ENCODE measurements around the gene DEFB127. TPM values are rescaled to one million over a fixed set of nuclear protein-coding genes. Genes with fewer than 3 reads are reported as not detected.
"Not testable (repeated sequence)": the region's sequence is repeated elsewhere in the genome, so short reads cannot be mapped to it uniquely, and the experiment has no call there.

DEFB127 gene, protein sequence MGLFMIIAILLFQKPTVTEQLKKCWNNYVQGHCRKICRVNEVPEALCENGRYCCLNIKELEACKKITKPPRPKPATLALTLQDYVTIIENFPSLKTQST
- not detected for total RNA-seq
- not detected for polyA plus RNA-seq

DNA sequence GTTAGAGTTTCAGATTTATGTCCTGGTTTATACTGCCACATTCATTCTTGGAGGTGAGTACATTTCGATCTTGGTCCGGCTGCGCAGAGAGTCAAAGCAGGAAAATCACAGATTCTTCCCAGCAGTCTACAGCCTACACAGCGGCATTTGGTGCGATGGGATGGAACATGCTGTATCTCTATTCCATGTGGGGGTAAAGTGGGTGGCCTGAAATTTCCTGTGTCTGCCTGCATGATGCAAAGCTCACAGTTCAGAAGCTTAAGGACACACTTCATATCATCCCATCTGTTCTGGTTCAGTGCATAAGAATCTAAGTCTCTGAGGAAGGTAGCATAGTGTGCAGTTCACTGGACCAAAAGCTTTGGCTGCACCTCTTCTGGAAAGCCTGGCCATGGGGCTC is at the start of gene DEFB127:
Gene DEFB127, plus strand, starts transcription at position 301 of the 400 bp plus-strand sequence. Its CDS starts 91 bp downstream, at position 392.
- Histone ChIP-seq H3K27ac (ENCODE audit: low read depth, low read length) (no peak within 1 kb of the TSS), H3K4me1 (ENCODE audit: insufficient read depth, low read length) (no peaks in the 10 kb centered on the region), H3K36me3 (ENCODE audit: insufficient read depth, low read length) (no peaks in the 10 kb centered on the region), H3K4me3 (ENCODE audit: low read length in 2 of 2) (no peak within 1 kb of the TSS), H3K27me3 (ENCODE audit: insufficient read depth, low read length) (no peaks in the 10 kb centered on the region), H3K9me3 (ENCODE audit: control insufficient read depth in 1 of 2, low read length in 2 of 2) (no peaks in the 10 kb centered on the region)
- DNase-seq: no peak
- POLR2A ChIA-PET (ENCODE audit: partially characterized antibody): no interaction called here
- Mint-ChIP-seq H3K36me3 (no peaks in the 10 kb centered on the region), H3K27ac (peak within 1 kb of the TSS in 1 of 7 donors; percentile 2), H3K4me1 (no peaks in the 10 kb centered on the region), H3K27me3 (peaks cover 11 to 24% of the 10 kb centered on the region in 2 donors), H3K9me3 (peaks cover 0 to 5% (median 0%) of the 10 kb centered on the region in 8 donors), H3K4me3 (no peak within 1 kb of the TSS)
- intact Hi-C loops (cut with micrococcal nuclease): no loop called here
- CTCF ChIA-PET (ENCODE audit: partially characterized antibody): no interaction called here

DNA sequence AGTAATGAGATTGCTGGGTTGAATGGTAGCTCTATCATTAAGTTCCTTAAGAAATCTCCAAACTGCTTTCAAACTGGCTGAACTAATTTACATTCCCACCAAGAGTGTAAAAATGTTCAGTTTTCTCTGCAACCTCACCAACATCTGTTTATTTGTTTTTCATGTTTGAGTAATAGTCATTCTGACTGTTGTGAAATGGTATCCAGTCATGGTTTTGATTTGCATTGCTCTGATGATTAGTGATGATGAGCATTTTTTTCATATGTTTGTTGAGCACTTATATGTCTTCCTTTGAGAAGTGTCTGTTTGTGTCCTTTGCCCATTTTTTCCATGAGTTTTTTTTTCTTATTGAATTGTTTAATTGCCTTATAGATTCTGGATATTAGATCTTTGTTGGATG is 44.9 kb upstream of the DEFB127 start:
- Histone ChIP-seq H3K9me3 (ENCODE audit: control insufficient read depth in 1 of 2, low read length in 2 of 2) (no peaks in the 10 kb centered on the region), H3K4me3 (ENCODE audit: low read length in 2 of 2) (no peak overlapping the region), H3K36me3 (ENCODE audit: insufficient read depth, low read length) (no peaks in the 10 kb centered on the region), H3K4me1 (ENCODE audit: insufficient read depth, low read length) (no peaks in the 10 kb centered on the region), H3K27ac (ENCODE audit: low read depth, low read length) (no peak overlapping the region), H3K27me3 (ENCODE audit: insufficient read depth, low read length) (peaks cover 8% of the 10 kb centered on the region)
- no peak for DNase-seq
- H3K9me3 Mint-ChIP-seq: peaks cover 0 to 15% (median 12%) of the 10 kb centered on the region in 8 donors
- ChIA-PET CTCF (ENCODE audit: partially characterized antibody) (no interaction called here), POLR2A (ENCODE audit: partially characterized antibody) (no interaction called here)
- intact Hi-C loops (cut with micrococcal nuclease): no loop called here
- H3K36me3 Mint-ChIP-seq: no peaks in the 10 kb centered on the region
- no peak overlapping the region for H3K27ac Mint-ChIP-seq
- H3K4me1 Mint-ChIP-seq: no peaks in the 10 kb centered on the region
- H3K4me3 Mint-ChIP-seq: no peak overlapping the region
- peaks cover 18 to 24% of the 10 kb centered on the region in 2 donors for H3K27me3 Mint-ChIP-seq

DNA sequence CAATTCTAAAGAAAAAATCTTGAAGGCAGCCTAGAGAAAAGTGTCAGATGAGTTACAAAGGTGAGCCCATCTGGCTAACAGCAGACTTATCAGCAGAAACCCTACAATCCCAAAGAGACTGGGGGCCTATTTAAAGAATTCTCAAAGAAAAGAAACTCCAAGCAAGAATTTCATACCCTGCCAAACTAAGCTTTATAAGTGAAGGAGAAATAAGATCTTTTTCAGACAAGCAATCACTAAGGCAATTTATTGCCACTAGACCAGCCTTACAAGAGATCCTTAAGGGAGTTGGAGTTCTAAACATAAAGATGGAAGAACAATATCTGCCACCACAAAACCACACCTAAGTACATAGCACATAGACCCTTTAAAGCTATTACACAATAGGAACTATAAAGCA is 39.7 kb upstream of the DEFB127 start:
- Mint-ChIP-seq H3K4me1 (no peaks in the 10 kb centered on the region), H3K36me3 (no peaks in the 10 kb centered on the region), H3K4me3 (no peak overlapping the region), H3K27ac (no peak overlapping the region), H3K27me3 (peaks cover 36 to 39% of the 10 kb centered on the region in 2 donors), H3K9me3 (peaks cover 0 to 32% (median 21%) of the 10 kb centered on the region in 8 donors)
- no peak for DNase-seq
- Histone ChIP-seq H3K4me3 (ENCODE audit: low read length in 2 of 2) (no peak overlapping the region), H3K9me3 (ENCODE audit: control insufficient read depth in 1 of 2, low read length in 2 of 2) (no peaks in the 10 kb centered on the region), H3K36me3 (ENCODE audit: insufficient read depth, low read length) (no peaks in the 10 kb centered on the region), H3K4me1 (ENCODE audit: insufficient read depth, low read length) (no peaks in the 10 kb centered on the region), H3K27ac (ENCODE audit: low read depth, low read length) (no peak overlapping the region), H3K27me3 (ENCODE audit: insufficient read depth, low read length) (peaks cover 8% of the 10 kb centered on the region)
- ChIA-PET POLR2A (ENCODE audit: partially characterized antibody) (no interaction called here), CTCF (ENCODE audit: partially characterized antibody) (no interaction called here)
- intact Hi-C loops (cut with micrococcal nuclease): no loop called here

DNA sequence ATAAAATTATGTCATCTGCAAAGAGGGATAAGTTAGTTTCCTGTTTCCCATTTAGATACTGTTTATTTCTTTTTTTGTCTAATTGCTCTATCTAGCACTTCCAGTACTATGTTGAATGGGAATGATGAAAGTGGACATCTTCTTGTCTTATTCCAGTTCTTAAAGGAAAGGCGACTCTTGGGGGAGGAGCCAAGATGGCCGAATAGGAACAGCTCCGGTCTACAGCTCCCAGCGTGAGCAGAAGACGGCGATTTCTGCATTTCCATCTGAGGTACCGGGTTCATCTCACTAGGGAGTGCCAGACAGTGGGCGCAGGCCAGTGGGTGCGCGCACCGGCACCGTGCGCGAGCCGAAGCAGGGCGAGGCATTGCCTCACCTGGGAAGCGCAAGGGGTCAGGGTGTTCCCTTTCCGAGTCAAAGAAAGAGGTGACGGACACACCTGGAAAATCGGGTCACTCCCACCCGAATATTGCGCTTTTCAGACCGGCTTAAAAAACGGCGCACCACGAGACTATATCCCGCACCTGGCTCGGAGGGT is 27.4 kb upstream of the DEFB127 start:
- peaks cover 10 to 22% of the 10 kb centered on the region in 2 donors for H3K27me3 Mint-ChIP-seq
- H3K36me3 Mint-ChIP-seq; H3K27me3 ChIP-seq (ENCODE audit: insufficient read depth, low read length); intact Hi-C loops (cut with micrococcal nuclease); H3K27ac ChIP-seq (ENCODE audit: low read depth, low read length); POLR2A ChIA-PET (ENCODE audit: partially characterized antibody); CTCF ChIA-PET (ENCODE audit: partially characterized antibody); H3K27ac Mint-ChIP-seq; H3K4me3 ChIP-seq (ENCODE audit: low read length in 2 of 2); DNase-seq; H3K36me3 ChIP-seq (ENCODE audit: insufficient read depth, low read length); H3K4me1 ChIP-seq (ENCODE audit: insufficient read depth, low read length); H3K4me3 Mint-ChIP-seq; H3K9me3 ChIP-seq (ENCODE audit: control insufficient read depth in 1 of 2, low read length in 2 of 2); H3K4me1 Mint-ChIP-seq: not testable (repeated sequence)
- peaks cover 0 to 10% (median 0%) of the 10 kb centered on the region in 8 donors for H3K9me3 Mint-ChIP-seq

DNA sequence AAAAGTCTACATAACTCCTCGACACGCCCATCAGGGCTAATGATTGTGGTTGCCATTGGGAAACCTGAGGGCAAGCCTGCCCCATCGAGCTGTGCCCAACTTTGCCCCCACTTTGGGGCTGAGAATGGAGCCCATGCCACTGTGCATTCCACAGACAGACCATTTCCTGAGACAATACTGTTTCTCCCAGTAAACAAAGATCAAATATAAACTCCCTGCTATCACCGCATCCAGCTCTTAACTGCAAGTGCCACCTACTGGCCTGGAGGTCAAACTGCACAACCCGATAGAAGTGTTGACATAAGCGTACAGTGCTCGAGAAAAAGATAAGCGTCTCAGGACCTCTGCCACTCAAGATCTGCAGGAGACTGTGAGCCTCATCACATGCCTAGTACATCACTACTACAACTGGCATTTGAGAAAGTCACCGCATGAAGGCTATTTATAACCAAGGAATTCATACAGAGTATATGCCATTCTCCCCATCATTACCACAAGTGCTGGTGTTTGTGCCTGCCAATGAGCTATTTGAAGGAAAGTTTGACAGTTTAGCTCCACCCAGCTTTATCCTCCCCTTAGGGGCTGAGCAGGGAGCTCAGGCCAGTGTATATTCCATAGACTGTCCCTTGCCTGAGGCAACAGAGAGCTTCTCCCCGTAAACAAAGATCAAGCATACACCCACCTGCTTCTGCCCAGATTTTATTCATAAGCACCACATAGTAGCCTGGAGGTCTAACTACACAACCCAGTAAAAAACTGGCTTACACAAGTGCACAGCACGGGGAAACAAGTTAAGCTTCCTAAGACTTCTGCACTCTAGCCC is 19.4 kb upstream of the DEFB127 start:
- Histone ChIP-seq H3K9me3 (ENCODE audit: control insufficient read depth in 1 of 2, low read length in 2 of 2) (no peaks in the 10 kb centered on the region), H3K4me3 (ENCODE audit: low read length in 2 of 2) (no peak overlapping the region), H3K4me1 (ENCODE audit: insufficient read depth, low read length) (no peaks in the 10 kb centered on the region), H3K36me3 (ENCODE audit: insufficient read depth, low read length) (no peaks in the 10 kb centered on the region), H3K27me3 (ENCODE audit: insufficient read depth, low read length) (no peaks in the 10 kb centered on the region), H3K27ac (ENCODE audit: low read depth, low read length) (no peak overlapping the region)
- ChIA-PET CTCF (ENCODE audit: partially characterized antibody) (no interaction called here), POLR2A (ENCODE audit: partially characterized antibody) (no interaction called here)
- no peak overlapping the region for H3K4me3 Mint-ChIP-seq
- H3K4me1 Mint-ChIP-seq: no peaks in the 10 kb centered on the region
- H3K36me3 Mint-ChIP-seq: no peaks in the 10 kb centered on the region
- peaks cover 0 to 22% (median 4%) of the 10 kb centered on the region in 8 donors for H3K9me3 Mint-ChIP-seq
- H3K27me3 Mint-ChIP-seq: peaks cover 19 to 36% of the 10 kb centered on the region in 2 donors
- intact Hi-C loops (cut with micrococcal nuclease): no loop called here
- H3K27ac Mint-ChIP-seq: no peak overlapping the region
- no peak for DNase-seq

DNA sequence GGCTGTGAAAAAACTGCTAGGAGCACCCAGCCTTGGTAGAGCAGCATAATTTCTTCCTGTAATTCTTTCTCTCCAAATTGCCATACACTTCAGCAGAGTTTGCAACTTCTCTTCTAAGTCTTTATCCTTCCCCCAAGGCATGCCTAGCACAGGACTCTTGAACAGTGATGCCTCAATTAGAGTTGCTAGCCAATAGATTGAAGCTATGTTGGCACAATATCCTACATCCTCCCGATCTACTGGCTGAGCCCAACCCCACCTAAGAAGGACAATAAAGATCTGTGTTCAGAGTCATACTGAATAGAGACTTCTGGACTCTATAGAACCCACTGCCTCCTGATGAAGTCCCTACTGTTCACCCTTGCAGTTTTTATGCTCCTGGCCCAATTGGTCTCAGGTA is 15.0 kb upstream of the DEFB127 start, which contains the start of gene DEFB126:
Gene DEFB126, plus strand, starts transcription at position 301 of the 400 bp plus-strand sequence. Its CDS starts 39 bp downstream, at position 340.
- no peak within 1 kb of the TSS for H3K27ac Mint-ChIP-seq
- intact Hi-C loops (cut with micrococcal nuclease): no loop called here
- no peak for DNase-seq
- ChIA-PET CTCF (ENCODE audit: partially characterized antibody) (no interaction called here), POLR2A (ENCODE audit: partially characterized antibody) (no interaction called here)
- no peaks in the 10 kb centered on the region for H3K36me3 ChIP-seq (ENCODE audit: insufficient read depth, low read length)
- peaks cover 29 to 44% of the 10 kb centered on the region in 2 donors for H3K27me3 Mint-ChIP-seq
- H3K4me3 ChIP-seq (ENCODE audit: low read length in 2 of 2): no peak within 1 kb of the TSS
- H3K4me3 Mint-ChIP-seq: no peak within 1 kb of the TSS
- H3K27me3 ChIP-seq (ENCODE audit: insufficient read depth, low read length): peaks cover 7% of the 10 kb centered on the region
- no peaks in the 10 kb centered on the region for H3K9me3 ChIP-seq (ENCODE audit: control insufficient read depth in 1 of 2, low read length in 2 of 2)
- peaks cover 0 to 11% (median 0%) of the 10 kb centered on the region in 8 donors for H3K9me3 Mint-ChIP-seq
- no peaks in the 10 kb centered on the region for H3K4me1 Mint-ChIP-seq
- no peaks in the 10 kb centered on the region for H3K4me1 ChIP-seq (ENCODE audit: insufficient read depth, low read length)
- no peak within 1 kb of the TSS for H3K27ac ChIP-seq (ENCODE audit: low read depth, low read length)
- H3K36me3 Mint-ChIP-seq: no peaks in the 10 kb centered on the region

DNA sequence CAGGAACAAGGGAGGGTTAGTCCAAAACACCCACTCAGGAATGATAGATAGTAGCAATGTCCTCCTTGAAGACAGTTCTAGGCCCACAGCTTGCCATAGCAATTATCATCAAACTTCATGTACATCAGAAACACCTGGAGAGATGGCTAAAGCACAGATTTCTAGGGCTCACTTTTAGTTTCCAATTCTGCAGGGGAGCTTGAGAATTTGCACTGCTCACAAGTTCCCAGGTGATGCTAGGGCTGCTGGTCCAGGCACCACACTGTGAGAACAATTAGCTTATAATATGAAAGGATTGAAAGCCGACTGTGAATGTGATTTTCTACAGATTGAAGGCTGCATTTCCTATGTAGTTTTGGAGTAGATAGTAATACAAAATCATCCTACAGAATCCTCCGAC is 11.4 kb upstream of the DEFB127 start:
- Histone ChIP-seq H3K27ac (ENCODE audit: low read depth, low read length) (no peak overlapping the region), H3K9me3 (ENCODE audit: control insufficient read depth in 1 of 2, low read length in 2 of 2) (no peaks in the 10 kb centered on the region), H3K4me3 (ENCODE audit: low read length in 2 of 2) (no peak overlapping the region), H3K4me1 (ENCODE audit: insufficient read depth, low read length) (no peaks in the 10 kb centered on the region), H3K27me3 (ENCODE audit: insufficient read depth, low read length) (peaks cover 7% of the 10 kb centered on the region), H3K36me3 (ENCODE audit: insufficient read depth, low read length) (no peaks in the 10 kb centered on the region)
- Mint-ChIP-seq H3K27ac (no peak overlapping the region), H3K36me3 (no peaks in the 10 kb centered on the region), H3K4me1 (no peaks in the 10 kb centered on the region), H3K27me3 (peaks cover 22 to 42% of the 10 kb centered on the region in 2 donors), H3K9me3 (peaks cover 0 to 4% (median 0%) of the 10 kb centered on the region in 8 donors), H3K4me3 (no peak overlapping the region)
- CTCF ChIA-PET (ENCODE audit: partially characterized antibody): no interaction called here
- no peak for DNase-seq
- POLR2A ChIA-PET (ENCODE audit: partially characterized antibody): no interaction called here
- intact Hi-C loops (cut with micrococcal nuclease): no loop called here

Measured in CD4-positive, alpha-beta memory T cell (primary cell).